Ishikawa (cell line): Measurements from ENCODE around the gene EOGT.

ENCODE experiments used
- CEBPB ChIP-seq: IDR thresholded peaks from 2 replicates; pipeline ENCODE4 v1.6.1; 2012
- EGR1 ChIP-seq: IDR thresholded peaks from 2 replicates; pipeline ENCODE4 v1.6.1; 2012
- EP300 ChIP-seq: IDR thresholded peaks from 2 replicates; pipeline ENCODE4 v1.6.1; 2012; ENCODE audit warnings: borderline replicate concordance
- TAF1 ChIP-seq: IDR thresholded peaks from 2 replicates; pipeline ENCODE4 v1.6.1; 2012; ENCODE audit warnings: low read depth, mild to moderate bottlenecking
- TEAD4 ChIP-seq: IDR thresholded peaks from 2 replicates; pipeline ENCODE4 v1.6.1; 2012
- YY1 ChIP-seq: IDR thresholded peaks from 2 replicates; pipeline ENCODE4 v1.6.1; 2012; ENCODE audit warnings: low read depth
- TF ChIP-seq, protein P1 (sequence below): IDR thresholded peaks from 2 replicates; pipeline ENCODE4 v1.6.1; 2012

DNA sequence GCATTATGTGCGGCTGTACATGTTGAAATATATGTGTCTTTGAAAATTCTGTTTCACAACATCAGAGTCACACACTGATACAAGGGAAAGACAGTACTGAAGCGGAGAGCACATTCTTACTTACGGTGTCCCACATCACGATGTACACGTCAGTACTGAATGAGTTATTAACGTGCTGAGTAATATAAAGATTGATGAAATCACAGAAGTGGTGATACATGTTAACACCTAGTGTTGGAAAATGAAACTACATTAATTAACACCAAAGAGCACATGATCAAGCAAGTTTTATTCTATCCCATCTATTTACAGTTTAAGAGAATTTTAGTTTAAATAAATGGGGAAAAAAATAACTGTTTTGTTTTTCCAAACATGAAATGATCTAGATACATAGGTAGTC lies 15.6 kb downstream of the EOGT start:
- TF ChIP-seq TEAD4 (no peak), EP300 (no peak), YY1 (no peak), CEBPB (no peak), TAF1 (no peak), EGR1 (no peak)
- TF ChIP-seq, protein P1, sequence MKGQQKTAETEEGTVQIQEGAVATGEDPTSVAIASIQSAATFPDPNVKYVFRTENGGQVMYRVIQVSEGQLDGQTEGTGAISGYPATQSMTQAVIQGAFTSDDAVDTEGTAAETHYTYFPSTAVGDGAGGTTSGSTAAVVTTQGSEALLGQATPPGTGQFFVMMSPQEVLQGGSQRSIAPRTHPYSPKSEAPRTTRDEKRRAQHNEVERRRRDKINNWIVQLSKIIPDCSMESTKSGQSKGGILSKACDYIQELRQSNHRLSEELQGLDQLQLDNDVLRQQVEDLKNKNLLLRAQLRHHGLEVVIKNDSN = no peak
